Body of pancreas (tissue), 4 donors: ENCODE measurements around the gene DACH2. TPM values are rescaled to one million over a fixed set of nuclear protein-coding genes. Genes with fewer than 3 reads are reported as not detected.
A peak's percentile ranks its signal among the peaks of the same experiment; 100 is the strongest.

Experiments used
- ATAC-seq: fragments of 150-250 bp; one replicate; pipeline ENCODE4 v1.9.1; 2016
- DNase-seq, 4 donors: peaks; one replicate each; pipeline ENCODE4 v3.0.0-alpha.2; 2019
- H3K27ac ChIP-seq, 4 donors: fragments of 200-600 bp; sonication (generic); 1 replicate in 3 of 4; 2 replicates in 1 of 4; pipeline versions ENCODE4 v1.5.1 to v1.6.1; 2016 to 2019; ENCODE audit warnings: mild to moderate bottlenecking in 1 of 4, mixed read lengths in 1 of 4, moderate library complexity in 1 of 4
- H3K27me3 ChIP-seq, 2 donors: fragments of 200-600 bp; sonication (generic); one replicate each; pipeline ENCODE4 v1.6.0; 2016; ENCODE audit warnings: mild to moderate bottlenecking in 1 of 2
- H3K36me3 ChIP-seq, 2 donors: fragments of 200-600 bp; sonication (generic); replicated peaks in 1 of 2; 2 replicates each; pipeline ENCODE4 v1.5.1; 2016; ENCODE audit warnings: low read depth in 2 of 2; ENCODE audit not compliant: insufficient read depth in 1 of 2
- H3K4me1 ChIP-seq: fragments of 200-600 bp; sonication (generic); one replicate; pipeline ENCODE4 v1.6.0; 2016
- H3K4me3 ChIP-seq, 2 donors: fragments of 200-600 bp; sonication (generic); 1 replicate in 1 of 2; 2 replicates in 1 of 2; pipeline ENCODE4 v1.5.1; 2016 to 2019
- H3K9me3 ChIP-seq, 3 donors: fragments of 200-600 bp; sonication (generic); 1 replicate in 2 of 3; 2 replicates in 1 of 3; pipeline ENCODE4 v1.5.1; 2016
- CTCF ChIP-seq, 7 experiments: fragments of 450-650 bp in 4 of 7; fragments of 200-600 bp in 3 of 7; sonication (generic) in 3 of 7; IDR thresholded peaks; one replicate each; pipeline ENCODE4 v1.5.1; 2016 to 2019; ENCODE audit warnings: antibody characterized with exemption in 7 of 7
- POLR2A ChIP-seq, 3 donors: fragments of 450-650 bp; IDR thresholded peaks; one replicate each; pipeline ENCODE4 v1.6.1; 2016; ENCODE audit warnings: antibody characterized with exemption in 3 of 3, mild to moderate bottlenecking in 2 of 3
- WGBS, 2 donors: methylation state at CpG; one replicate each; pipeline ENCODE4 v1.1.5; 2017; 5-methylcytosine and 5-hydroxymethylcytosine counted together
- intact Hi-C: fragments of 100-400 bp; cut with DNase I; formaldehyde crosslinking; loops from one replicate; pipeline ENCODE4 v1.15.1; 2023
- total RNA-seq, 2 donors: library from RNA; depleted of rRNA; stranded (reverse); fragments of >200 nt; gene quantifications; one replicate each; pipeline ENCODE4 v1.1.0, GENCODE V29; 2016

DACH2 gene
- total RNA-seq, 2 donors from 2014 or later = 0.26 TPM; not detected in 1

DNA sequence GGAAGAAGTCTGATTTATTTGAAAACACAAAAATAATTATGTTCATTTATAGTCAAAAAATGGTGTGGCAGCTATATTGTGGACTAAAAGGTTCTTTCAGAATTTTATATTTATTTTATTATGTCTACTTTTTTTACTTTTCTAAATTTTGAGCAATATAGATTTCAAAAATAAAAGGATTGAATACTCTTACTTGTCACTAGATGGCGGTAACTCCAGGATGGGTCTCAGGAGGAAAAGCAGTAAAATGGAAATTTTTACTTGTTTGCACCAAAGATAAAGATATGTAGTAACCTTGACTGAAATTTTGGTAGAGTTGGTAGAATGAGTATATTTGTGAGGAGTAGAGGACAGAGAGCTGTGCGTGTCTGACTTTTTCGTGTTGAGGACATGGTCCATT, 14.5 kb upstream of the DACH2 start:
- no peak for ATAC-seq
- Histone ChIP-seq H3K9me3 (no peaks in the 10 kb centered on the region), H3K4me1 (no peaks in the 10 kb centered on the region), H3K27me3 (no peaks in the 10 kb centered on the region), H3K36me3 (no peaks in the 10 kb centered on the region), H3K4me3 (no peak overlapping the region), H3K27ac (no peak overlapping the region)
- 1 to 6% methylated on average over 3 of the region's 3 CpGs for WGBS, 2 donors
- TF ChIP-seq POLR2A (IDR thresholded peaks at IDR 0.05) (no peak), CTCF (IDR thresholded peaks at IDR 0.05) (peak; percentile 27 to 46 (median 34))
- intact Hi-C loops = no loop called here
- no peak for DNase-seq

GRCh38 chrX:86137071-86137470, 11.2 kb upstream of the DACH2 start:
- intact Hi-C loops = no loop called here
- Histone ChIP-seq H3K27ac (no peak overlapping the region), H3K4me3 (no peak overlapping the region), H3K36me3 (no peaks in the 10 kb centered on the region), H3K9me3 (no peaks in the 10 kb centered on the region), H3K27me3 (no peaks in the 10 kb centered on the region), H3K4me1 (no peaks in the 10 kb centered on the region)
- WGBS, 2 donors = 38 to 72% methylated on average over 3 of the region's 3 CpGs
- DNase-seq (no peak), ATAC-seq (no peak)
- TF ChIP-seq POLR2A (IDR thresholded peaks at IDR 0.05) = no peak
- TF ChIP-seq CTCF (IDR thresholded peaks at IDR 0.05) = no peak

GRCh38 chrX:86141786-86142185, 6.5 kb upstream of the DACH2 start:
- intact Hi-C loops = no loop called here
- 37 to 56% methylated on average over 1 of the region's 1 CpG for WGBS, 2 donors
- ATAC-seq (no peak), DNase-seq (no peak)
- no peak for TF ChIP-seq POLR2A (IDR thresholded peaks at IDR 0.05)
- TF ChIP-seq CTCF (IDR thresholded peaks at IDR 0.05) = no peak
- no peaks in the 10 kb centered on the region for H3K36me3 ChIP-seq
- no peaks in the 10 kb centered on the region for H3K9me3 ChIP-seq
- no peaks in the 10 kb centered on the region for H3K27me3 ChIP-seq
- H3K4me1 ChIP-seq = no peaks in the 10 kb centered on the region
- H3K4me3 ChIP-seq = no peak overlapping the region
- H3K27ac ChIP-seq = no peak overlapping the region

DNA sequence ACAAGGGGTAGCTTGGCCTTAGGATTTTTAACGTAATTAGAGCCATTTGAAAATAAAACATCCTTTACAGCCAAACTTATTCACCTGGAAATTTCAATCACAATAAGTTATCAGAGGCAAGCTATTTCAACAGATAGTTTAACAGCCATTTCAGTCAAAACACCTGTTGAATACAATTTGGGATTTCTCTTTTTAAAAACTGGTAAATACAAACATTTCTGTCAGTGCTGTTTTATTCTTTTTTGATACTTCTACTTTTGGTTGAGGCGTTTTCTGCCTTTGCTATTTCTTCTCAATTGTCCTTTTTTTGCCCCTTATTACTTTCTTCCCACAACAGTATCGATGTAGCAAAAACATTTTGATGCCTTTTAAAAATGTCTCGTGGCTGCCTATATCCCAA, 2.1 kb upstream of the DACH2 start:
- no peaks in the 10 kb centered on the region for H3K9me3 ChIP-seq
- H3K27ac ChIP-seq = no peak overlapping the region
- no peaks in the 10 kb centered on the region for H3K36me3 ChIP-seq
- 84% methylated on average over 4 of the region's 4 CpGs for WGBS, 2 donors
- H3K4me1 ChIP-seq = peaks cover 9% of the 10 kb centered on the region
- intact Hi-C loops = no loop called here
- ATAC-seq = no peak
- no peak for DNase-seq
- H3K27me3 ChIP-seq = no peaks in the 10 kb centered on the region
- no peak for TF ChIP-seq POLR2A (IDR thresholded peaks at IDR 0.05)
- TF ChIP-seq CTCF (IDR thresholded peaks at IDR 0.05) = no peak
- no peak overlapping the region for H3K4me3 ChIP-seq

DNA sequence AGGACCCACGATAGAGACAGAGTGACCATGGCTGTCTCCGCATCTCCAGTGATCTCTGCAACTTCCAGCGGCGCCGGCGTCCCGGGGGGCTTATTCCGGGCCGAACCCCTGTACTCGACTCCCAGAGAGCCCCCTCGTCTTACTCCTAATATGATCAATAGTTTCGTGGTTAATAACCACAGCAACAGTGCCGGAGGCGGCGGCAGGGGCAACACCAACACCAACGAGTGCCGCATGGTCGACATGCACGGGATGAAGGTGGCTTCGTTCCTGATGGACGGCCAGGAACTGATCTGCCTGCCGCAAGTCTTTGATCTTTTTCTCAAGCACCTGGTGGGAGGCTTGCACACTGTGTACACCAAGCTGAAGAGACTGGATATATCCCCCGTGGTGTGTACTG, 343 bp downstream of the DACH2 start:
- no peak for TF ChIP-seq POLR2A (IDR thresholded peaks at IDR 0.05)
- no peak for TF ChIP-seq CTCF (IDR thresholded peaks at IDR 0.05)
- intact Hi-C loops = no loop called here
- Histone ChIP-seq H3K4me3 (no peak overlapping the region), H3K4me1 (peaks cover 9% of the 10 kb centered on the region), H3K36me3 (no peaks in the 10 kb centered on the region), H3K9me3 (no peaks in the 10 kb centered on the region), H3K27ac (no peak overlapping the region), H3K27me3 (no peaks in the 10 kb centered on the region)
- ATAC-seq = no peak
- 1% methylated on average over 19 of the region's 23 CpGs; no CpG with 5 or more reads in 1 of the 2 donors for WGBS, 2 donors
- DNase-seq = no peak
